ENCODE results near the gene KRTAP4-2. TPM values are rescaled to one million over a fixed set of nuclear protein-coding genes. Genes with fewer than 3 reads are reported as not detected.

Gene KRTAP4-2
- total RNA-seq, 1 experiment from 2014 or later, result not detected

- TF ChIP-seq CEBPB (IDR thresholded peaks at IDR 0.05; ENCODE audit: low read depth), result peak; percentile 79; the same call in 1 of the 2 replicates
- TF ChIP-seq YY1 (IDR thresholded peaks at IDR 0.05; ENCODE audit: extremely low read depth, insufficient replicate concordance, low read depth, low read length), result no peak
Observed at GRCh38 chr17:41131979-41132378, 46.0 kb downstream of the KRTAP4-2 start (continued).

Other genes with a start within 250 kb of the KRTAP4-2 start
- 19.0 TPM for gene KRT23, start 240.6 kb downstream of the KRTAP4-2 start, total RNA-seq (2021; ENCODE audit: unreplicated experiment)
- gene KRT39, start 211.3 kb downstream of the KRTAP4-2 start, total RNA-seq (2021; ENCODE audit: unreplicated experiment), result not detected
- gene KRT40, start 193.9 kb downstream of the KRTAP4-2 start, total RNA-seq (2021; ENCODE audit: unreplicated experiment), result not detected
- gene KRTAP3-3, start 184.1 kb downstream of the KRTAP4-2 start, total RNA-seq (2021; ENCODE audit: unreplicated experiment), result not detected
- gene KRTAP3-2, start 178.3 kb downstream of the KRTAP4-2 start, total RNA-seq (2021; ENCODE audit: unreplicated experiment), result not detected
- not detected for gene KRTAP3-1, start 169.1 kb downstream of the KRTAP4-2 start, total RNA-seq (2021; ENCODE audit: unreplicated experiment)
- gene KRTAP1-5, start 151.0 kb downstream of the KRTAP4-2 start, total RNA-seq (2021; ENCODE audit: unreplicated experiment), result not detected
- gene KRTAP1-4, start 148.0 kb downstream of the KRTAP4-2 start, total RNA-seq (2021; ENCODE audit: unreplicated experiment), result not detected
- gene KRTAP1-3, start 143.3 kb downstream of the KRTAP4-2 start, total RNA-seq (2021; ENCODE audit: unreplicated experiment), result not detected
- not detected for gene KRTAP1-1, start 136.8 kb downstream of the KRTAP4-2 start, total RNA-seq (2021; ENCODE audit: unreplicated experiment)
- gene KRTAP2-1, start 130.9 kb downstream of the KRTAP4-2 start, total RNA-seq (2021; ENCODE audit: unreplicated experiment), result not detected
- 1.2 TPM for gene KRTAP2-2, start 123.0 kb downstream of the KRTAP4-2 start, total RNA-seq (2021; ENCODE audit: unreplicated experiment)
- gene KRTAP2-3, start 118.1 kb downstream of the KRTAP4-2 start, total RNA-seq (2021; ENCODE audit: unreplicated experiment), result 6.3 TPM
- gene KRTAP2-4, start 112.3 kb downstream of the KRTAP4-2 start, total RNA-seq (2021; ENCODE audit: unreplicated experiment), result 0.76 TPM
- gene KRTAP4-7, start 94.1 kb downstream of the KRTAP4-2 start, total RNA-seq (2021; ENCODE audit: unreplicated experiment), result not detected
- gene KRTAP4-8, start 80.1 kb downstream of the KRTAP4-2 start, total RNA-seq (2021; ENCODE audit: unreplicated experiment), result not detected
- gene KRTAP4-16, start 76.0 kb downstream of the KRTAP4-2 start, total RNA-seq (2021; ENCODE audit: unreplicated experiment), result not detected
- not detected for gene KRTAP4-9, start 72.8 kb downstream of the KRTAP4-2 start, total RNA-seq (2021; ENCODE audit: unreplicated experiment)
- gene KRTAP4-11, start 59.8 kb downstream of the KRTAP4-2 start, total RNA-seq (2021; ENCODE audit: unreplicated experiment), result not detected
- gene KRTAP4-12, start 54.0 kb downstream of the KRTAP4-2 start, total RNA-seq (2021; ENCODE audit: unreplicated experiment), result not detected
- gene KRTAP4-6, start 37.7 kb downstream of the KRTAP4-2 start, total RNA-seq (2021; ENCODE audit: unreplicated experiment), result not detected
- not detected for gene KRTAP4-5, start 28.4 kb downstream of the KRTAP4-2 start, total RNA-seq (2021; ENCODE audit: unreplicated experiment)
- gene KRTAP4-4, start 17.5 kb downstream of the KRTAP4-2 start, total RNA-seq (2021; ENCODE audit: unreplicated experiment), result not detected
- gene KRTAP4-3, start 10.0 kb downstream of the KRTAP4-2 start, total RNA-seq (2021; ENCODE audit: unreplicated experiment), result not detected
- not detected for gene KRTAP4-1, start 6.7 kb upstream of the KRTAP4-2 start, total RNA-seq (2021; ENCODE audit: unreplicated experiment)
- gene KRTAP9-1, start 11.7 kb upstream of the KRTAP4-2 start, total RNA-seq (2021; ENCODE audit: unreplicated experiment), result not detected
- gene KRTAP9-2, start 48.4 kb upstream of the KRTAP4-2 start, total RNA-seq (2021; ENCODE audit: unreplicated experiment), result not detected
- not detected for gene KRTAP9-3, start 54.2 kb upstream of the KRTAP4-2 start, total RNA-seq (2021; ENCODE audit: unreplicated experiment)
- not detected for gene KRTAP9-8, start 59.8 kb upstream of the KRTAP4-2 start, total RNA-seq (2021; ENCODE audit: unreplicated experiment)
- gene KRTAP9-4, start 71.5 kb upstream of the KRTAP4-2 start, total RNA-seq (2021; ENCODE audit: unreplicated experiment), result not detected
- not detected for gene KRTAP9-9, start 77.2 kb upstream of the KRTAP4-2 start, total RNA-seq (2021; ENCODE audit: unreplicated experiment)
- not detected for gene KRTAP9-6, start 87.2 kb upstream of the KRTAP4-2 start, total RNA-seq (2021; ENCODE audit: unreplicated experiment)
- not detected for gene KRTAP9-7, start 97.5 kb upstream of the KRTAP4-2 start, total RNA-seq (2021; ENCODE audit: unreplicated experiment)
- 0.22 TPM for gene KRTAP29-1, start 124.6 kb upstream of the KRTAP4-2 start, total RNA-seq (2021; ENCODE audit: unreplicated experiment)
- not detected for gene KRTAP16-1, start 131.1 kb upstream of the KRTAP4-2 start, total RNA-seq (2021; ENCODE audit: unreplicated experiment)
- gene KRTAP17-1, start 137.5 kb upstream of the KRTAP4-2 start, total RNA-seq (2021; ENCODE audit: unreplicated experiment), result not detected
- gene KRT33A, start 172.6 kb upstream of the KRTAP4-2 start, total RNA-seq (2021; ENCODE audit: unreplicated experiment), result not detected
- gene KRT33B, start 191.6 kb upstream of the KRTAP4-2 start, total RNA-seq (2021; ENCODE audit: unreplicated experiment), result not detected
- gene KRT34, start 204.1 kb upstream of the KRTAP4-2 start, total RNA-seq (2021; ENCODE audit: unreplicated experiment), result not detected
- gene KRT31, start 219.4 kb upstream of the KRTAP4-2 start, total RNA-seq (2021; ENCODE audit: unreplicated experiment), result not detected
- not detected for gene KRT37, start 246.4 kb upstream of the KRTAP4-2 start, total RNA-seq (2021; ENCODE audit: unreplicated experiment)